K562 (cell line): ENCODE results near the gene INPPL1. TPM values are rescaled to one million over a fixed set of nuclear protein-coding genes. Genes with fewer than 3 reads are reported as not detected.

Experiments used
- ASH1L ChIP-seq: fragments of 450-650 bp; IDR thresholded peaks from 2 replicates; pipeline ENCODE4 v1.6.1; 2018; ENCODE audit warnings: borderline replicate concordance, mild to moderate bottlenecking, low read depth; ENCODE audit not compliant: partially characterized antibody
- MYNN ChIP-seq, 2 experiments: sonication (generic); formaldehyde crosslinking in 1 of 2; IDR thresholded peaks; 2 replicates each; pipeline versions ENCODE4 v1.5.0 to v1.6.1; 2016 to 2020; ENCODE audit warnings: antibody characterized with exemption in 1 of 2, missing genetic modification reagents in 1 of 2
- NCOA1 ChIP-seq: fragments of 450-650 bp; IDR thresholded peaks from 2 replicates; pipeline ENCODE4 v1.6.1; 2016; ENCODE audit warnings: low read depth
- PCBP1 ChIP-seq: fragments of 200-400 bp; formaldehyde crosslinking; IDR thresholded peaks from 2 replicates; pipeline ENCODE4 v1.6.1; 2018; ENCODE audit warnings: mild to moderate bottlenecking, low read depth, low read length; ENCODE audit not compliant: poor library complexity, severe bottlenecking
- PHF8 ChIP-seq: fragments of 200-600 bp; sonication (generic); IDR thresholded peaks from 2 replicates; pipeline ENCODE4 v1.6.1; 2012; ENCODE audit warnings: mixed run types, mild to moderate bottlenecking, inconsistent platforms, low read length, moderate library complexity, borderline replicate concordance
- TEAD1 ChIP-seq, 2 experiments: fragments of 450-650 bp in 1 of 2; sonication (generic) in 1 of 2; formaldehyde crosslinking; IDR thresholded peaks; 2 replicates each; pipeline versions ENCODE4 v1.4.0 to v1.8.0; 2020 to 2022; ENCODE audit warnings: mild to moderate bottlenecking in 2 of 2, missing genetic modification reagents in 1 of 2
- U2AF1 ChIP-seq: fragments of 200-400 bp; formaldehyde crosslinking; optimal IDR thresholded peaks from 2 replicates; pipeline ENCODE3; 2017; ENCODE audit warnings: mild to moderate bottlenecking, low read depth, low read length, moderate library complexity
- ZBTB1 ChIP-seq: sonication (generic); formaldehyde crosslinking; IDR thresholded peaks from 2 replicates; pipeline ENCODE4 v1.8.1; 2023; ENCODE audit warnings: missing genetic modification reagents, low read depth, mild to moderate bottlenecking, borderline replicate concordance
- ZC3H11A ChIP-seq: IDR thresholded peaks from 2 replicates; pipeline ENCODE4 v1.6.1; 2012; ENCODE audit warnings: low read depth, low read length, improper control_type of control experiment
- ZKSCAN1 ChIP-seq: fragments of 150-350 bp; IDR thresholded peaks from 2 replicates; pipeline ENCODE4 v1.6.1; 2016; ENCODE audit warnings: low read depth, low read length
- polyA plus RNA-seq, 8 experiments: library from polyadenylated mRNA; depleted of rRNA in 4 of 8; stranded (reverse) in 5 of 8; unstranded in 3 of 8; fragments of >200 nt; fragmentation: Nextera tagmentation in 2 of 8; fragmentation: Illumina TruSeq in 1 of 8; extraction: Ambion mirVana in 2 of 8; extraction: Trizol in 1 of 8; gene quantifications; 2 replicates each; pipeline versions ENCODE4 v1.2.1 to v1.2.3, GENCODE V29; 2011 to 2014; ENCODE audit warnings: inconsistent platforms in 1 of 8, missing spikeins in 1 of 8
- total RNA-seq, 7 experiments: library from RNA; depleted of rRNA in 6 of 7; stranded (reverse); fragments of >200 nt in 6 of 7; fragmentation: Illumina TruSeq in 2 of 7; extraction: Trizol in 2 of 7; gene quantifications; 2 replicates each; pipeline versions ENCODE4 v1.2.1 to v1.2.3, GENCODE V29; 2011 to 2021; ENCODE audit warnings: low replicate concordance in 1 of 7
- TF ChIP-seq, protein P1 (sequence below): fragments of 450-650 bp; IDR thresholded peaks from 2 replicates; pipeline ENCODE4 v1.6.1; 2016; ENCODE audit warnings: mild to moderate bottlenecking, moderate library complexity
- TF ChIP-seq, protein P2 (sequence below): sonication (generic); formaldehyde crosslinking; IDR thresholded peaks from 2 replicates; pipeline ENCODE4 v1.8.0; 2023; ENCODE audit warnings: mild to moderate bottlenecking, missing genetic modification reagents

INPPL1 gene
- total and polyA plus RNA-seq, 9 of the 15 experiments (the other 6 are each of a cell fraction or from before 2014, with no cell fraction given) = 0.55 to 137 (median 61.6) TPM

DNA sequence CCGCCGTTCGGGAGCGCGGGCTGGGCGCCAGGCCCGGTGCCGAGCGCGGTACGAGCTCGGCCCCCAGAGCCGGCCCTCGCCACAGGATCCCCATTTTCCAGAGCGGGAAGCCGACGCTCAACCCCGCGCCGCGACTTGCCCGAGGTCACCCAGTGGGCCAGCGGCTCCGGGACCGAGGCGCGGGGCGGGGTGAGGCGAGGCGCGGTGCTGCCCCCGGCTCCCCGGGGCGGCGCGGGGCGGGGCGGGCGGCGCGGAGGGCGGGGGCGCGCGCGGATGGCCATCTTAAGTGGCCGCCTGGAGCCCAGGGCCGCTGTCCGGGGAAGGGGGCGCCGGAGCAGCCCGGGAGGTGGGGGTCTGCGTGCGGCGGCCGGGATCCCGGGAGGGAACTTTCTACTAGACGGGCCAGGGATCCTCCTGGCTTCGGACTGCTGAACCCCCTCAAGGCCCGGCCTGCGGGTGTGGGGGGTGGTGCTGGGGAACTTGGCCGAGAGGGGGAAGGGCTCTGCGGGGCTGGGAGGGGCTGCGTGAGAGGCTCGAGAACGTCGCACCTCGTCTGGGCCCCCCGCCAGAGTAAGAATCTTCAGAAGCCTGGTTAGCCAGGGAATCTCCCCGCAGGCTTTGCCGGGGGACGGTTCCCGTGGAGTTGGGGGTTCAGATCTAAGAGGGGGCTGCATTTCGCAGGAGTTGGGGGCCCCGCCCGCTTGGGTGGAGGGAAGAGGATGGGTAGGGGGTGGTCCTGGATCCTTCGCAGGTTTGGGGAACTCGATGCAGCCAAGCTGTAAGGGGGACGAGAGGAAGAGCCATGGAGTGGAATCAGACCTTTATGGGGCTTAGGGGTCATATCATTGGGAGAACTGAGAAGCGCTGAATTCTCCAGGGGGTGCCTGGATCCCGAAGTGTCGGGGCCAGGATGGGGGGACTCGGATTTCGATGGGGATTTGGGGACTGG is 678 bp upstream of the INPPL1 start (continued):
- TF ChIP-seq, protein P1, sequence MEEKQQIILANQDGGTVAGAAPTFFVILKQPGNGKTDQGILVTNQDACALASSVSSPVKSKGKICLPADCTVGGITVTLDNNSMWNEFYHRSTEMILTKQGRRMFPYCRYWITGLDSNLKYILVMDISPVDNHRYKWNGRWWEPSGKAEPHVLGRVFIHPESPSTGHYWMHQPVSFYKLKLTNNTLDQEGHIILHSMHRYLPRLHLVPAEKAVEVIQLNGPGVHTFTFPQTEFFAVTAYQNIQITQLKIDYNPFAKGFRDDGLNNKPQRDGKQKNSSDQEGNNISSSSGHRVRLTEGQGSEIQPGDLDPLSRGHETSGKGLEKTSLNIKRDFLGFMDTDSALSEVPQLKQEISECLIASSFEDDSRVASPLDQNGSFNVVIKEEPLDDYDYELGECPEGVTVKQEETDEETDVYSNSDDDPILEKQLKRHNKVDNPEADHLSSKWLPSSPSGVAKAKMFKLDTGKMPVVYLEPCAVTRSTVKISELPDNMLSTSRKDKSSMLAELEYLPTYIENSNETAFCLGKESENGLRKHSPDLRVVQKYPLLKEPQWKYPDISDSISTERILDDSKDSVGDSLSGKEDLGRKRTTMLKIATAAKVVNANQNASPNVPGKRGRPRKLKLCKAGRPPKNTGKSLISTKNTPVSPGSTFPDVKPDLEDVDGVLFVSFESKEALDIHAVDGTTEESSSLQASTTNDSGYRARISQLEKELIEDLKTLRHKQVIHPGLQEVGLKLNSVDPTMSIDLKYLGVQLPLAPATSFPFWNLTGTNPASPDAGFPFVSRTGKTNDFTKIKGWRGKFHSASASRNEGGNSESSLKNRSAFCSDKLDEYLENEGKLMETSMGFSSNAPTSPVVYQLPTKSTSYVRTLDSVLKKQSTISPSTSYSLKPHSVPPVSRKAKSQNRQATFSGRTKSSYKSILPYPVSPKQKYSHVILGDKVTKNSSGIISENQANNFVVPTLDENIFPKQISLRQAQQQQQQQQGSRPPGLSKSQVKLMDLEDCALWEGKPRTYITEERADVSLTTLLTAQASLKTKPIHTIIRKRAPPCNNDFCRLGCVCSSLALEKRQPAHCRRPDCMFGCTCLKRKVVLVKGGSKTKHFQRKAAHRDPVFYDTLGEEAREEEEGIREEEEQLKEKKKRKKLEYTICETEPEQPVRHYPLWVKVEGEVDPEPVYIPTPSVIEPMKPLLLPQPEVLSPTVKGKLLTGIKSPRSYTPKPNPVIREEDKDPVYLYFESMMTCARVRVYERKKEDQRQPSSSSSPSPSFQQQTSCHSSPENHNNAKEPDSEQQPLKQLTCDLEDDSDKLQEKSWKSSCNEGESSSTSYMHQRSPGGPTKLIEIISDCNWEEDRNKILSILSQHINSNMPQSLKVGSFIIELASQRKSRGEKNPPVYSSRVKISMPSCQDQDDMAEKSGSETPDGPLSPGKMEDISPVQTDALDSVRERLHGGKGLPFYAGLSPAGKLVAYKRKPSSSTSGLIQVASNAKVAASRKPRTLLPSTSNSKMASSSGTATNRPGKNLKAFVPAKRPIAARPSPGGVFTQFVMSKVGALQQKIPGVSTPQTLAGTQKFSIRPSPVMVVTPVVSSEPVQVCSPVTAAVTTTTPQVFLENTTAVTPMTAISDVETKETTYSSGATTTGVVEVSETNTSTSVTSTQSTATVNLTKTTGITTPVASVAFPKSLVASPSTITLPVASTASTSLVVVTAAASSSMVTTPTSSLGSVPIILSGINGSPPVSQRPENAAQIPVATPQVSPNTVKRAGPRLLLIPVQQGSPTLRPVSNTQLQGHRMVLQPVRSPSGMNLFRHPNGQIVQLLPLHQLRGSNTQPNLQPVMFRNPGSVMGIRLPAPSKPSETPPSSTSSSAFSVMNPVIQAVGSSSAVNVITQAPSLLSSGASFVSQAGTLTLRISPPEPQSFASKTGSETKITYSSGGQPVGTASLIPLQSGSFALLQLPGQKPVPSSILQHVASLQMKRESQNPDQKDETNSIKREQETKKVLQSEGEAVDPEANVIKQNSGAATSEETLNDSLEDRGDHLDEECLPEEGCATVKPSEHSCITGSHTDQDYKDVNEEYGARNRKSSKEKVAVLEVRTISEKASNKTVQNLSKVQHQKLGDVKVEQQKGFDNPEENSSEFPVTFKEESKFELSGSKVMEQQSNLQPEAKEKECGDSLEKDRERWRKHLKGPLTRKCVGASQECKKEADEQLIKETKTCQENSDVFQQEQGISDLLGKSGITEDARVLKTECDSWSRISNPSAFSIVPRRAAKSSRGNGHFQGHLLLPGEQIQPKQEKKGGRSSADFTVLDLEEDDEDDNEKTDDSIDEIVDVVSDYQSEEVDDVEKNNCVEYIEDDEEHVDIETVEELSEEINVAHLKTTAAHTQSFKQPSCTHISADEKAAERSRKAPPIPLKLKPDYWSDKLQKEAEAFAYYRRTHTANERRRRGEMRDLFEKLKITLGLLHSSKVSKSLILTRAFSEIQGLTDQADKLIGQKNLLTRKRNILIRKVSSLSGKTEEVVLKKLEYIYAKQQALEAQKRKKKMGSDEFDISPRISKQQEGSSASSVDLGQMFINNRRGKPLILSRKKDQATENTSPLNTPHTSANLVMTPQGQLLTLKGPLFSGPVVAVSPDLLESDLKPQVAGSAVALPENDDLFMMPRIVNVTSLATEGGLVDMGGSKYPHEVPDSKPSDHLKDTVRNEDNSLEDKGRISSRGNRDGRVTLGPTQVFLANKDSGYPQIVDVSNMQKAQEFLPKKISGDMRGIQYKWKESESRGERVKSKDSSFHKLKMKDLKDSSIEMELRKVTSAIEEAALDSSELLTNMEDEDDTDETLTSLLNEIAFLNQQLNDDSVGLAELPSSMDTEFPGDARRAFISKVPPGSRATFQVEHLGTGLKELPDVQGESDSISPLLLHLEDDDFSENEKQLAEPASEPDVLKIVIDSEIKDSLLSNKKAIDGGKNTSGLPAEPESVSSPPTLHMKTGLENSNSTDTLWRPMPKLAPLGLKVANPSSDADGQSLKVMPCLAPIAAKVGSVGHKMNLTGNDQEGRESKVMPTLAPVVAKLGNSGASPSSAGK = no peak
- TF ChIP-seq ZC3H11A (no peak), ASH1L (no peak), TEAD1 (CRISPR knock-in tag; IDR thresholded peaks at IDR 0.05) (0 out of 4 replicates have a peak, but pooled peaks of 1 of the 2 experiments have one; percentile 10), ZBTB1 (CRISPR knock-in tag) (no peak), PCBP1 (no peak), NCOA1 (no peak), U2AF1 (no peak), PHF8 (peak; percentile 77), MYNN (IDR thresholded peaks at IDR 0.05) (no peak), MYNN (CRISPR knock-in tag; IDR thresholded peaks at IDR 0.05) (no peak), ZKSCAN1 (no peak)
- TF ChIP-seq, protein P2, sequence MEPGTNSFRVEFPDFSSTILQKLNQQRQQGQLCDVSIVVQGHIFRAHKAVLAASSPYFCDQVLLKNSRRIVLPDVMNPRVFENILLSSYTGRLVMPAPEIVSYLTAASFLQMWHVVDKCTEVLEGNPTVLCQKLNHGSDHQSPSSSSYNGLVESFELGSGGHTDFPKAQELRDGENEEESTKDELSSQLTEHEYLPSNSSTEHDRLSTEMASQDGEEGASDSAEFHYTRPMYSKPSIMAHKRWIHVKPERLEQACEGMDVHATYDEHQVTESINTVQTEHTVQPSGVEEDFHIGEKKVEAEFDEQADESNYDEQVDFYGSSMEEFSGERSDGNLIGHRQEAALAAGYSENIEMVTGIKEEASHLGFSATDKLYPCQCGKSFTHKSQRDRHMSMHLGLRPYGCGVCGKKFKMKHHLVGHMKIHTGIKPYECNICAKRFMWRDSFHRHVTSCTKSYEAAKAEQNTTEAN (CRISPR knock-in tag) = no peak
